ENCODE results near the gene TBC1D16. TPM values are rescaled to one million over a fixed set of nuclear protein-coding genes. Genes with fewer than 3 reads are reported as not detected.
A peak's percentile ranks its signal among the peaks of the same experiment; 100 is the strongest.

TBC1D16 gene
- 44.9 and 61.8 TPM in 2 replicates for total RNA-seq

GRCh38 chr17:80035687-80035936, at the start of gene TBC1D16:
TSS of gene TBC1D16 (minus strand) at chr17:80035872. CDS start at chr17:80013547, 22,325 bp downstream.
- DNase-seq = no peak

GRCh38 chr17:80084773-80085172, 49.1 kb upstream of the TBC1D16 start:
- no peak for DNase-seq

GRCh38 chr17:80083136-80083661, 47.5 kb upstream of the TBC1D16 start:
- DNase-seq = no peak

GRCh38 chr17:80082403-80083135, 46.9 kb upstream of the TBC1D16 start:
- peak; percentile 86 for DNase-seq

- DNase-seq = no peak
These were observed 45.9 kb upstream of the TBC1D16 start for GRCh38 chr17:80081596-80081995.

GRCh38 chr17:80080081-80080480, 44.4 kb upstream of the TBC1D16 start:
- no peak for DNase-seq

- no peak for DNase-seq
These were observed 36.7 kb upstream of the TBC1D16 start for GRCh38 chr17:80072410-80072809.

- peak; percentile 80 for DNase-seq
These were observed 35.6 kb upstream of the TBC1D16 start for GRCh38 chr17:80071116-80071841.

- no peak for DNase-seq
These were observed 34.9 kb upstream of the TBC1D16 start for GRCh38 chr17:80070375-80071115.

- peak; percentile 52 for DNase-seq
These were observed 32.9 kb upstream of the TBC1D16 start for GRCh38 chr17:80068301-80069222.

- DNase-seq = no peak
These were observed 31.8 kb upstream of the TBC1D16 start for GRCh38 chr17:80067393-80067986.

- no peak for DNase-seq
These were observed 30.0 kb upstream of the TBC1D16 start for GRCh38 chr17:80065478-80066170.

- no peak for DNase-seq
These were observed 29.0 kb upstream of the TBC1D16 start for GRCh38 chr17:80064696-80065095.

GRCh38 chr17:80063830-80064585, 28.3 kb upstream of the TBC1D16 start:
- peak; percentile 53 for DNase-seq

GRCh38 chr17:80061421-80061820, 25.7 kb upstream of the TBC1D16 start:
- no peak for DNase-seq

- DNase-seq = no peak
These were observed 25.0 kb upstream of the TBC1D16 start for GRCh38 chr17:80060644-80061043.

GRCh38 chr17:80058311-80058955, 22.8 kb upstream of the TBC1D16 start:
- DNase-seq = no peak

GRCh38 chr17:80055597-80055996, 19.9 kb upstream of the TBC1D16 start:
- no peak for DNase-seq

- DNase-seq = no peak
These were observed 17.4 kb upstream of the TBC1D16 start for GRCh38 chr17:80053102-80053501.

GRCh38 chr17:80051681-80052080, 16.0 kb upstream of the TBC1D16 start:
- no peak for DNase-seq
